GM12872 (cell line): Measurements from ENCODE around the gene KCNH2.

ENCODE experiments used
- CTCF ChIP-seq: IDR thresholded peaks from 3 replicates; pipeline ENCODE4 v1.5.1; 2011; ENCODE audit warnings: low read depth, mild to moderate bottlenecking, low read length, moderate library complexity; ENCODE audit not compliant: insufficient read depth

KCNH2 gene

GRCh38 chr7:150937848-150938561 lies 40.1 kb downstream of the KCNH2 start:
- no peak for TF ChIP-seq CTCF

GRCh38 chr7:150936018-150936417 lies 42.1 kb downstream of the KCNH2 start:
- TF ChIP-seq CTCF, result no peak

GRCh38 chr7:150935149-150935548 lies 43.0 kb downstream of the KCNH2 start:
- TF ChIP-seq CTCF, result no peak

- TF ChIP-seq CTCF, result no peak
These were observed 43.9 kb downstream of the KCNH2 start for GRCh38 chr7:150934045-150934766.

- no peak for TF ChIP-seq CTCF
These were observed 46.8 kb downstream of the KCNH2 start for GRCh38 chr7:150931199-150931869.

- TF ChIP-seq CTCF, result no peak
These were observed 49.6 kb downstream of the KCNH2 start for GRCh38 chr7:150928541-150928940.

- 0 out of 3 replicates have a peak, but pooled peaks have one; percentile 2 for TF ChIP-seq CTCF
These were observed 50.2 kb downstream of the KCNH2 start for GRCh38 chr7:150927956-150928344.
